Panc1 (cell line): Measurements from ENCODE around the gene B4GALT1. TPM values are rescaled to one million over a fixed set of nuclear protein-coding genes. Genes with fewer than 3 reads are reported as not detected.
A peak's percentile ranks its signal among the peaks of the same experiment; 100 is the strongest.

Source experiments
- ATAC-seq: fragments of 200-7000 bp; cut with Tn5 transposase; 2 replicates; pipeline ENCODE4 v1.9.1; 2020; ENCODE audit warnings: mild to moderate bottlenecking, moderate library complexity
- BruUV-seq: library from RNA; stranded (reverse); fragments of 400-500 nt; replicated peaks from 2 replicates; lab custom pipeline; 2021; lab: Mats Ljungman, UMichigan
- CTCF ChIA-PET: fragments of 300-600 bp; sonication (Branson Sonifier 250); formaldehyde crosslinking; loops from one replicate; lab custom pipeline; 2022; ENCODE audit warnings: antibody characterized with exemption; lab: Charles Lee
- POLR2A ChIA-PET: fragments of 300-600 bp; sonication (Branson Sonifier 250); formaldehyde crosslinking; loops from one replicate; lab custom pipeline; 2022; ENCODE audit warnings: antibody characterized with exemption; lab: Charles Lee
- DNase-seq: peaks from one replicate; pipeline ENCODE4 v3.0.0-alpha.2; 2010; ENCODE audit warnings: low read depth, low spot score
- H3K27ac ChIP-seq: 2 replicates; pipeline ENCODE4 v1.5.1; 2011; ENCODE audit warnings: mild to moderate bottlenecking, low read length, inconsistent platforms
- H3K27me3 ChIP-seq: fragments of 200-500 bp; sonication (Bioruptor generic); 2 replicates; pipeline ENCODE4 v1.6.0; 2014; ENCODE audit warnings: low read length, inconsistent platforms; ENCODE audit not compliant: control insufficient read depth, insufficient read depth
- H3K36me3 ChIP-seq: fragments of 200-500 bp; sonication (Bioruptor generic); 2 replicates; pipeline ENCODE4 v1.5.1; 2014; ENCODE audit warnings: inconsistent platforms, mild to moderate bottlenecking, low read length, moderate library complexity; ENCODE audit not compliant: control insufficient read depth, insufficient read depth
- H3K4me1 ChIP-seq: 2 replicates; pipeline ENCODE4 v1.5.1; 2011; ENCODE audit warnings: inconsistent platforms, mild to moderate bottlenecking, low read length, moderate library complexity; ENCODE audit not compliant: control insufficient read depth, insufficient read depth
- H3K4me3 ChIP-seq, 2 experiments: 2 replicates each; pipeline ENCODE4 v1.5.1; 2011 to 2012; ENCODE audit warnings: low read depth in 2 of 2, low read length in 2 of 2, mild to moderate bottlenecking in 2 of 2, inconsistent platforms in 1 of 2, moderate library complexity in 1 of 2
- H3K9me3 ChIP-seq: fragments of 200-500 bp; sonication (Bioruptor generic); 2 replicates; pipeline ENCODE4 v1.5.1; 2014; ENCODE audit warnings: low read depth, mild to moderate bottlenecking, inconsistent platforms, low read length, moderate library complexity; ENCODE audit not compliant: control insufficient read depth, insufficient read depth
- CTCF ChIP-seq: fragments of 450-650 bp; IDR thresholded peaks from 2 replicates; pipeline ENCODE4 v1.5.1; 2017; ENCODE audit warnings: mild to moderate bottlenecking
- POLR2AphosphoS5 ChIP-seq: IDR thresholded peaks from 2 replicates; pipeline ENCODE4 v1.6.1; 2012; ENCODE audit warnings: mild to moderate bottlenecking, low read depth, low read length, moderate library complexity
- SIN3A ChIP-seq: IDR thresholded peaks from 2 replicates; pipeline ENCODE4 v1.6.1; 2012; ENCODE audit warnings: low read depth, mild to moderate bottlenecking, low read length, moderate library complexity, borderline replicate concordance; ENCODE audit not compliant: insufficient read depth
- TCF7L2 ChIP-seq: IDR thresholded peaks from 2 replicates; pipeline ENCODE4 v1.6.1; 2011; ENCODE audit warnings: mild to moderate bottlenecking, low read depth, low read length, inconsistent platforms
- in situ Hi-C: cut with HindIII; loops from 2 replicates; pipeline ENCODE4 v1.10.0; 2016; ENCODE audit warnings: low sequenced_read_pairs, low pct_unique_long_range_greater_than_20kb
- intact Hi-C: fragments of 100-400 bp; cut with micrococcal nuclease; formaldehyde crosslinking; loops from one replicate; pipeline ENCODE4 v1.10.0; 2022; ENCODE audit not compliant: unreplicated experiment
- total RNA-seq: library from RNA; stranded (reverse); gene quantifications from one replicate; pipeline ENCODE4 v1.2.1, GENCODE V29; 2021; ENCODE audit not compliant: unreplicated experiment
- TF ChIP-seq, protein P1 (sequence below), 2 experiments: IDR thresholded peaks; 2 replicates each; pipeline ENCODE4 v1.6.1; 2011 to 2012; ENCODE audit warnings: low read depth in 2 of 2, control low read depth in 1 of 2, low read length in 1 of 2, mild to moderate bottlenecking in 1 of 2, moderate library complexity in 1 of 2; ENCODE audit not compliant: insufficient read depth in 1 of 2

B4GALT1 gene
- total RNA-seq, 1 experiment from 2014 or later, result 57.4 TPM

GRCh38 chr9:33133186-33133585 is 34.0 kb downstream of the B4GALT1 start:
- no peak for DNase-seq
- in situ Hi-C loops (no loop called here), intact Hi-C loops (no loop called here)
- Histone ChIP-seq H3K4me1 (no peaks in the 10 kb centered on the region), H3K4me3 (no peak overlapping the region), H3K27ac (no peak overlapping the region), H3K9me3 (no peaks in the 10 kb centered on the region), H3K27me3 (no peaks in the 10 kb centered on the region), H3K36me3 (no peaks in the 10 kb centered on the region)
- ChIA-PET CTCF (no interaction called here), POLR2A (no interaction called here)
- TF ChIP-seq TCF7L2 (no peak), CTCF (no peak), POLR2AphosphoS5 (no peak), SIN3A (no peak)
- TF ChIP-seq, protein P1, sequence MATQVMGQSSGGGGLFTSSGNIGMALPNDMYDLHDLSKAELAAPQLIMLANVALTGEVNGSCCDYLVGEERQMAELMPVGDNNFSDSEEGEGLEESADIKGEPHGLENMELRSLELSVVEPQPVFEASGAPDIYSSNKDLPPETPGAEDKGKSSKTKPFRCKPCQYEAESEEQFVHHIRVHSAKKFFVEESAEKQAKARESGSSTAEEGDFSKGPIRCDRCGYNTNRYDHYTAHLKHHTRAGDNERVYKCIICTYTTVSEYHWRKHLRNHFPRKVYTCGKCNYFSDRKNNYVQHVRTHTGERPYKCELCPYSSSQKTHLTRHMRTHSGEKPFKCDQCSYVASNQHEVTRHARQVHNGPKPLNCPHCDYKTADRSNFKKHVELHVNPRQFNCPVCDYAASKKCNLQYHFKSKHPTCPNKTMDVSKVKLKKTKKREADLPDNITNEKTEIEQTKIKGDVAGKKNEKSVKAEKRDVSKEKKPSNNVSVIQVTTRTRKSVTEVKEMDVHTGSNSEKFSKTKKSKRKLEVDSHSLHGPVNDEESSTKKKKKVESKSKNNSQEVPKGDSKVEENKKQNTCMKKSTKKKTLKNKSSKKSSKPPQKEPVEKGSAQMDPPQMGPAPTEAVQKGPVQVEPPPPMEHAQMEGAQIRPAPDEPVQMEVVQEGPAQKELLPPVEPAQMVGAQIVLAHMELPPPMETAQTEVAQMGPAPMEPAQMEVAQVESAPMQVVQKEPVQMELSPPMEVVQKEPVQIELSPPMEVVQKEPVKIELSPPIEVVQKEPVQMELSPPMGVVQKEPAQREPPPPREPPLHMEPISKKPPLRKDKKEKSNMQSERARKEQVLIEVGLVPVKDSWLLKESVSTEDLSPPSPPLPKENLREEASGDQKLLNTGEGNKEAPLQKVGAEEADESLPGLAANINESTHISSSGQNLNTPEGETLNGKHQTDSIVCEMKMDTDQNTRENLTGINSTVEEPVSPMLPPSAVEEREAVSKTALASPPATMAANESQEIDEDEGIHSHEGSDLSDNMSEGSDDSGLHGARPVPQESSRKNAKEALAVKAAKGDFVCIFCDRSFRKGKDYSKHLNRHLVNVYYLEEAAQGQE (IDR thresholded peaks at IDR 0.05; ENCODE audit: insufficient read depth in 1 of 2, low read depth in 2 of 2, low read length in 1 of 2), result no peak
- TSS peak; percentile 26 for BruUV-seq
- ATAC-seq, result no peak

DNA sequence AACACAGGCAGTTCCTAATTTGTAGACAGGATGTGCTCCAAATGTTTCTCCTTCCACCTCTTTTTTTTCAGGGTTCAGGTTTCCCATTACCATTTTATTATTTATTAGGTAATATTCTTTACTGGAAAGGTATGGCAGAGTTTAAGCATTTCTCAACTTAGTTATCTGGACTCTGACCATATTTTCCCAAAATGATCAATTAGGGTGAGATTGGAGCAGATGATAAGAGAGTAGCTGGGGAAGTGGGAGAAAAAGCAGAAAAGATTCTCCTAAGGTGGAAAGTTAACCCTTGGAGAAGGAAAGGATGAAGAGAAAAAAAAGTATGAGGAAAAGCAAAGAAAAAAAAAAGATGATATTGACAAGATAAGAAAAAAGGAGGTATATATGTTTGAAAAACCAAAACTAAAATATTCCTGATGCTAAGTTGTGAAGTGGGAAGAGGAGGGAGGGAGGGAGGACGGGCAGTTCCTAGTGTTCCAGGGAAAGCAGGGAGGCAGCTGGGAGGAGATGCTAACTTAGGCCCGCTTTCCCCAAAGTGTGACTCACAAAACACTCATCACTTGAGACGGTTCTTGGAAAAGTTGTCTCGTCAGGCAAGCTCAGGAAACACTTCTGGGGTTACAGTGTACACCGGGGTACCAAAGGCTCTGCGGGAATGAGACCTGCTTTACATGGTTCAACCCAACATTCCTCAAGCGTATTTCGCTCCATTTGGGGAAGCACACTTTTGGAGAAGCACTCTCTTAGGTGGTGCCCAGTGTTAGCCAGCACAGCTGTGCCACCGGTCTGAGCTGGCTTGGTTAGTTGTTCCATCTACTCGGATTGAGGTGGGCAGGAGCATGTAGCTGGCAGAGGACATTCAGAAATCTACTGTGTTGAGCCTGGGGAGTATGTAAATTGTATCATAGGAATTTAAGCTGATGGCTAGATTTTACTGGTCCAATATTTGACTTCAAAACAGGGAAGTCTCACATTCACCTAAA is 35.1 kb downstream of the B4GALT1 start:
- in situ Hi-C loops, result no loop called here
- no TSS peak for BruUV-seq
- no peak; the same call in 1 of the 2 replicates for ATAC-seq

More for the DNA sequence above, 35.1 kb downstream of the B4GALT1 start:
- ChIA-PET CTCF (interaction anchor here (0.6 kb wide), 1 partner anchor 20 kb away, joined by 3 read pairs; no protein-coding TSS in a partner anchor), POLR2A (no interaction called here)
- no peak overlapping the region for H3K27ac ChIP-seq
- no peaks in the 10 kb centered on the region for H3K27me3 ChIP-seq
- TF ChIP-seq POLR2AphosphoS5, result no peak
- H3K4me3 ChIP-seq, result no peak overlapping the region
- no peaks in the 10 kb centered on the region for H3K36me3 ChIP-seq
- no peaks in the 10 kb centered on the region for H3K4me1 ChIP-seq
- intact Hi-C loops, result no loop called here
- DNase-seq, result peak; percentile 20
- H3K9me3 ChIP-seq, result no peaks in the 10 kb centered on the region
